HK-2 (cell line): ENCODE results near the gene CTXN3.

ENCODE experiments used
- DNase-seq: peaks from one replicate; pipeline ENCODE4 v3.0.0-alpha.2; 2018; ENCODE audit not compliant: unreplicated experiment

CTXN3 gene

GRCh38 chr5:127697894-127698600, 49.2 kb downstream of the CTXN3 start:
- DNase-seq = peak; percentile 17

GRCh38 chr5:127699416-127699815, 50.5 kb downstream of the CTXN3 start:
- DNase-seq = no peak

GRCh38 chr5:127700237-127700766, 51.4 kb downstream of the CTXN3 start:
- DNase-seq = no peak

GRCh38 chr5:127702434-127702833, 53.6 kb downstream of the CTXN3 start:
- no peak for DNase-seq

GRCh38 chr5:127702926-127703561, 54.2 kb downstream of the CTXN3 start, which contains the start of gene CCDC192:
Gene CCDC192, plus strand, starts transcription at chr5:127703391. Its CDS starts 55 bp downstream, at chr5:127703446.
- no peak for DNase-seq

GRCh38 chr5:127705120-127705892, 56.4 kb downstream of the CTXN3 start:
- DNase-seq = no peak

GRCh38 chr5:127706691-127707090, 57.8 kb downstream of the CTXN3 start:
- DNase-seq = no peak

GRCh38 chr5:127707209-127707608, 58.3 kb downstream of the CTXN3 start:
- DNase-seq = no peak
